K562 (cell line): ENCODE data around the gene GXYLT2. TPM values are rescaled to one million over a fixed set of nuclear protein-coding genes. Genes with fewer than 3 reads are reported as not detected.
A peak's percentile ranks its signal among the peaks of the same experiment; 100 is the strongest.

Experiments used
- ATAC-seq: fragments of 200-7000 bp; cut with Tn5 transposase; 3 replicates; pipeline ENCODE4 v1.9.1; 2020; ENCODE audit warnings: moderate library complexity
- BruUV-seq: library from RNA; stranded (reverse); fragments of 400-500 nt; replicated peaks from 2 replicates; lab custom pipeline; 2021; lab: Mats Ljungman, UMichigan
- CTCF ChIA-PET: fragments of 300-600 bp; formaldehyde crosslinking; extraction: SDS; loops from one replicate; lab custom pipeline; 2021; ENCODE audit warnings: low intra/inter-chr PET ratio; lab: Yijun Ruan, JAX
- POLR2A ChIA-PET: fragments of 300-600, 350-650 bp; sonication (Branson Sonifier 250); formaldehyde crosslinking; extraction: SDS; loops from one replicate; lab custom pipeline; 2021; ENCODE audit warnings: antibody characterized with exemption, inconsistent platforms; lab: Yijun Ruan, JAX
- DNase-seq, 4 experiments: peaks; one replicate each; pipeline versions ENCODE4 v3.0.0 to v3.0.0-alpha.2; 2011 to 2018; ENCODE audit warnings: low spot score in 3 of 4, mixed read lengths in 3 of 4; ENCODE audit errors: extremely low read depth in 1 of 4
- FAIRE-seq: peaks from 2 replicates; lab custom pipeline; 2011; peaks lifted over from hg19 to GRCh38; lab: Jason Lieb, UNC
- H2AFZ ChIP-seq: 2 replicates; pipeline ENCODE4 v1.6.0; 2011; ENCODE audit warnings: low read depth, low read length, control low read depth, inconsistent platforms
- H3K27ac ChIP-seq: fragments of 200-600 bp; 3 replicates; pipeline ENCODE4 v1.8.0; 2011; ENCODE audit warnings: low read depth, mild to moderate bottlenecking, control low read depth, inconsistent platforms, low read length, moderate library complexity, mixed read lengths; ENCODE audit errors: extremely low read depth
- H3K27me3 ChIP-seq, 2 experiments: fragments of 300-600 bp in 1 of 2; 2 replicates in 1 of 2; 3 replicates in 1 of 2; pipeline versions ENCODE4 v1.6.0 to v1.8.0; 2011; ENCODE audit warnings: inconsistent platforms in 2 of 2, low read length in 2 of 2, mild to moderate bottlenecking in 1 of 2, mixed read lengths in 1 of 2, moderate library complexity in 1 of 2; ENCODE audit not compliant: control insufficient read depth in 2 of 2, insufficient read depth in 2 of 2
- H3K36me3 ChIP-seq: fragments of 300-600 bp; 3 replicates; pipeline ENCODE4 v1.8.0; 2011; ENCODE audit warnings: mild to moderate bottlenecking, low read length, inconsistent platforms; ENCODE audit not compliant: control insufficient read depth, insufficient read depth
- H3K4me1 ChIP-seq, 2 experiments: fragments of 200-600 bp in 1 of 2; replicated peaks in 1 of 2; 2 replicates in 1 of 2; 3 replicates in 1 of 2; pipeline versions ENCODE4 v1.5.1 to v1.8.0; 2011; ENCODE audit warnings: inconsistent platforms in 2 of 2, low read length in 2 of 2, mild to moderate bottlenecking in 1 of 2, mixed read lengths in 1 of 2, moderate library complexity in 1 of 2; ENCODE audit not compliant: control insufficient read depth in 2 of 2, insufficient read depth in 2 of 2
- H3K4me2 ChIP-seq: 2 replicates; pipeline ENCODE4 v1.6.1; 2011; ENCODE audit warnings: low read length, control low read depth, inconsistent platforms, mixed read lengths; ENCODE audit not compliant: insufficient read depth
- H3K4me3 ChIP-seq: fragments of 200-600 bp; sonication (generic), shearing (Covaris generic); 2 replicates; pipeline ENCODE4 v1.5.1; 2016; ENCODE audit warnings: control low read depth, inconsistent platforms
- H3K79me2 ChIP-seq: fragments of 200-600 bp; 3 replicates; pipeline ENCODE4 v1.8.0; 2011; ENCODE audit warnings: low read length, inconsistent platforms; ENCODE audit not compliant: control insufficient read depth, insufficient read depth
- H3K9ac ChIP-seq, 2 experiments: 2 replicates each; pipeline versions ENCODE4 v1.6.0 to v1.6.1; 2011; ENCODE audit warnings: low read depth in 2 of 2, low read length in 2 of 2, control low read depth in 1 of 2, inconsistent platforms in 1 of 2, mild to moderate bottlenecking in 1 of 2, mixed read lengths in 1 of 2; ENCODE audit not compliant: insufficient read depth in 1 of 2
- H3K9me1 ChIP-seq: one replicate; pipeline ENCODE4 v1.6.0; 2011; ENCODE audit warnings: inconsistent platforms, mild to moderate bottlenecking, low read length, moderate library complexity; ENCODE audit not compliant: control insufficient read depth, insufficient read depth
- H3K9me3 ChIP-seq: replicated peaks from 2 replicates; pipeline ENCODE4 v1.5.1; 2011; ENCODE audit warnings: low read depth, low read length, inconsistent platforms; ENCODE audit not compliant: control insufficient read depth, insufficient read depth
- H4K20me1 ChIP-seq: replicated peaks from 2 replicates; pipeline ENCODE4 v1.6.1; 2011; ENCODE audit warnings: low read length, inconsistent platforms, mixed read lengths; ENCODE audit not compliant: control insufficient read depth, insufficient read depth
- ETV6 ChIP-seq, 3 experiments: fragments of 150-350 bp in 1 of 3; sonication (generic) in 1 of 3; formaldehyde crosslinking in 1 of 3; IDR thresholded peaks; 2 replicates each; pipeline versions ENCODE4 v1.6.1 to v1.8.0; 2014 to 2022; ENCODE audit warnings: borderline replicate concordance in 2 of 3, low read depth in 2 of 3, antibody characterized with exemption in 1 of 3, low read length in 1 of 3, mild to moderate bottlenecking in 1 of 3, missing genetic modification reagents in 1 of 3
- MNT ChIP-seq, 2 experiments: fragments of 450-650 bp; conservative IDR thresholded peaks; 2 replicates each; pipeline ENCODE4 v1.6.1; 2017; ENCODE audit warnings: mild to moderate bottlenecking in 2 of 2, moderate library complexity in 2 of 2
- RAD21 ChIP-seq, 2 experiments: fragments of 250-450 bp in 1 of 2; fragments of 450-650 bp in 1 of 2; sonication (Bioruptor Pico) in 1 of 2; formaldehyde crosslinking in 1 of 2; IDR thresholded peaks in 1 of 2; conservative IDR thresholded peaks in 1 of 2; 2 replicates each; pipeline versions ENCODE4 v1.4.0 to v1.8.0; 2020 to 2022; ENCODE audit warnings: mild to moderate bottlenecking in 2 of 2, moderate library complexity in 1 of 2
- RAD51 ChIP-seq: fragments of 450-650 bp; IDR thresholded peaks from 2 replicates; pipeline ENCODE4 v1.7.1; 2016; ENCODE audit warnings: low read depth, mild to moderate bottlenecking, borderline replicate concordance
- SMARCA4 ChIP-seq: fragments of 450-650 bp; IDR thresholded peaks from 2 replicates; pipeline ENCODE4 v1.6.1; 2016
- TAF1 ChIP-seq: IDR thresholded peaks from 2 replicates; pipeline ENCODE4 v1.6.1; 2011; ENCODE audit warnings: mild to moderate bottlenecking, low read length, moderate library complexity; ENCODE audit not compliant: insufficient read depth, control insufficient read depth, severe bottlenecking; ENCODE audit errors: extremely low read depth
- ZBTB8A ChIP-seq: fragments of 450-650 bp; IDR thresholded peaks from 2 replicates; pipeline ENCODE4 v1.6.1; 2018; ENCODE audit warnings: mild to moderate bottlenecking, moderate library complexity; ENCODE audit not compliant: partially characterized antibody
- ZC3H8 ChIP-seq: fragments of 450-650 bp; IDR thresholded peaks from 2 replicates; pipeline ENCODE4 v1.6.1; 2017
- ZNF507 ChIP-seq: conservative IDR thresholded peaks from 2 replicates; pipeline ENCODE4 v1.6.1; 2017; ENCODE audit warnings: missing genetic modification characterization, missing compliant biosample characterization
- ZNF551 ChIP-seq: fragments of 250-450 bp; sonication (Bioruptor Pico); IDR thresholded peaks from 2 replicates; pipeline ENCODE4 v1.5.0; 2021; ENCODE audit warnings: mild to moderate bottlenecking, moderate library complexity
- ZNF830 ChIP-seq: fragments of 250-450 bp; sonication (Bioruptor Pico); IDR thresholded peaks from 2 replicates; pipeline ENCODE4 v1.5.0; 2021; ENCODE audit warnings: mild to moderate bottlenecking
- WGBS: fragments of 100-300 bp; shearing (Covaris generic); methylation state at CpG from one replicate; pipeline ENCODE4 v1.1.6; 2016; ENCODE audit warnings: low coverage, mixed read lengths; ENCODE audit not compliant: insufficient coverage; ENCODE audit errors: missing lambda C conversion rate; 5-methylcytosine and 5-hydroxymethylcytosine counted together
- in situ Hi-C: fragments of 300-500 bp; cut with MboI; formaldehyde crosslinking; loops from 4 replicates; pipeline ENCODE4 v1.15.0; 2018; ENCODE audit warnings: inconsistent platforms, mixed read lengths
- intact Hi-C: fragments of 100-400 bp; cut with micrococcal nuclease; formaldehyde crosslinking; loops from 2 replicates; pipeline ENCODE4 v1.14.2; 2022
- polyA plus RNA-seq, 8 experiments: library from polyadenylated mRNA; depleted of rRNA in 4 of 8; stranded (reverse) in 5 of 8; unstranded in 3 of 8; fragments of >200 nt; fragmentation: Nextera tagmentation in 2 of 8; fragmentation: Illumina TruSeq in 1 of 8; extraction: Ambion mirVana in 2 of 8; extraction: Trizol in 1 of 8; gene quantifications; 2 replicates each; pipeline versions ENCODE4 v1.2.1 to v1.2.3, GENCODE V29; 2011 to 2014; ENCODE audit warnings: inconsistent platforms in 1 of 8, missing spikeins in 1 of 8
- total RNA-seq, 7 experiments: library from RNA; depleted of rRNA in 6 of 7; stranded (reverse); fragments of >200 nt in 6 of 7; fragmentation: Illumina TruSeq in 2 of 7; extraction: Trizol in 2 of 7; gene quantifications; 2 replicates each; pipeline versions ENCODE4 v1.2.1 to v1.2.3, GENCODE V29; 2011 to 2021; ENCODE audit warnings: low replicate concordance in 1 of 7
- TF ChIP-seq, protein P1 (sequence below), 3 experiments: fragments of 200-800 bp in 1 of 3; fragments of 250-450 bp in 1 of 3; fragments of 450-650 bp in 1 of 3; sonication (Bioruptor Pico) in 1 of 3; sonication (Bioruptor generic) in 1 of 3; formaldehyde crosslinking in 1 of 3; IDR thresholded peaks; 2 replicates each; pipeline versions ENCODE4 v1.6.1 to v1.8.0; 2016 to 2022; ENCODE audit warnings: mild to moderate bottlenecking in 2 of 3, missing genetic modification characterization in 2 of 3, missing compliant biosample characterization in 1 of 3, moderate library complexity in 1 of 3
- TF ChIP-seq, protein P2 (sequence below): conservative IDR thresholded peaks from 2 replicates; pipeline ENCODE4 v1.6.1; 2011; ENCODE audit warnings: low read depth, mild to moderate bottlenecking, low read length; ENCODE audit not compliant: control insufficient read depth

Gene GXYLT2
- total and polyA plus RNA-seq, 9 of the 15 experiments (the other 6 are each of a cell fraction or from before 2014, with no cell fraction given), result 0.71 to 6.0 (median 3.3) TPM

DNA sequence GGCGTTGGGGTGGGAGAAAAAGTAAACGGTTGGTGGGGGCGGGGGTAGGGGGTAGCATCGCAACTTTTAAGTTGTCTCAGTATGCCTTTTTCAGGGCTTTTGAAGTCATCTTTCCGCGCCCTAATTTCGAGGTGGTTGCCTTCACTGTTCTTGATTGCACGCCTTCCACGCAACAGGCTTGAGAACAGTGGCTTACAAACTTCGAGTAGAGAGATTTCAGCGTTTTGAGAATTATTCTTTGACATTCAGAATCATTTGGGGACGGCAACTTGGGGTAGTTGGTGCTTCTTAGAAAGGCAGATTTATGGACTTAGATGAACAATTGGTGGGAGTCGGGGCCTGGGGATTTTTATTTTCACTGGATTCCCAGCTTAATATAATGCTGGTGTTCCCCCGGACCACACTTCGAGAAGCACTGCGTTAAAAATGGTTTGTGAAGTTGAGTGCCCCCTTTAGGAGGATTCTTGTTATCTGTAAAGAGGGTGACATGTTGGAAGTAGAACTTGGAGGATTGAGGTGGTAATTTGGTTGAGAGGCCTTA lies 109.6 kb downstream of the GXYLT2 start:
- TSS peak; percentile 50 for BruUV-seq
- in situ Hi-C loops, result no loop called here
- ChIA-PET CTCF (interaction anchor here (4.0 kb wide), 1 partner anchor 58 kb away, joined by 21 read pairs; no protein-coding TSS in a partner anchor), POLR2A (interaction anchor here (1.0 to 2.0 kb wide), 3 partner anchors 9 to 44 kb away, joined by 3 to 12 read pairs (median 3); no protein-coding TSS in a partner anchor)
- peak overlapping the region; percentile 85 for H3K4me3 ChIP-seq
- H3K9me3 ChIP-seq, result no peaks in the 10 kb centered on the region
- H3K27ac ChIP-seq, result peak overlapping the region; percentile 96
- DNase-seq, result peak in 3 of 4 experiments; percentile 15 to 67 (median 42)
- peaks cover 57% of the 10 kb centered on the region for H3K79me2 ChIP-seq
- no peaks in the 10 kb centered on the region for H3K27me3 ChIP-seq
- intact Hi-C loops, result loop anchor here (1.0 to 5.0 kb wide), 3 partner anchors 58 to 110 kb away; partner anchors contain the start of gene GXYLT2
- 0% methylated on average over 15 of the region's 16 CpGs for WGBS
- peaks cover 42% of the 10 kb centered on the region for H3K36me3 ChIP-seq
- FAIRE-seq, result no peak
- peak overlapping the region; percentile 88 for H3K4me2 ChIP-seq
- H2AFZ ChIP-seq, result peak overlapping the region; percentile 49; the same call in 1 of the 2 replicates
- H3K9me1 ChIP-seq, result no peaks in the 10 kb centered on the region
- peak overlapping the region; percentile 94 to 96 for H3K9ac ChIP-seq
- peaks cover 13 to 16% of the 10 kb centered on the region in 2 experiments; a peak in 4 of 5 replicates for H3K4me1 ChIP-seq
- H4K20me1 ChIP-seq, result peaks cover 17% of the 10 kb centered on the region
- ATAC-seq, result peak; percentile 73
- TF ChIP-seq RAD51 (0 out of 2 replicates have a peak, but pooled peaks have one; percentile 9), ZC3H8 (no peak), RAD21 (CRISPR knock-in tag; conservative IDR thresholded peaks at IDR 0.05 in 1 of 2, IDR thresholded peaks at IDR 0.05 in 1 of 2) (peak; percentile 40 to 46; a peak in 3 of 4 replicates), ZNF830 (no peak), ETV6 (IDR thresholded peaks at IDR 0.05; ENCODE audit: borderline replicate concordance in 1 of 2, low read depth in 2 of 2, low read length in 1 of 2) (no peak), ETV6 (CRISPR knock-in tag; IDR thresholded peaks at IDR 0.05; ENCODE audit: borderline replicate concordance) (no peak), ZBTB8A (no peak), ZNF507 (tag) (no peak), ZNF551 (CRISPR knock-in tag) (no peak), TAF1 (peak; percentile 1), MNT (conservative IDR thresholded peaks at IDR 0.05) (0 out of 4 replicates have a peak, but pooled peaks of 1 of the 2 experiments have one; percentile 23), SMARCA4 (0 out of 2 replicates have a peak, but pooled peaks have one; percentile 22)
- TF ChIP-seq, protein P1, sequence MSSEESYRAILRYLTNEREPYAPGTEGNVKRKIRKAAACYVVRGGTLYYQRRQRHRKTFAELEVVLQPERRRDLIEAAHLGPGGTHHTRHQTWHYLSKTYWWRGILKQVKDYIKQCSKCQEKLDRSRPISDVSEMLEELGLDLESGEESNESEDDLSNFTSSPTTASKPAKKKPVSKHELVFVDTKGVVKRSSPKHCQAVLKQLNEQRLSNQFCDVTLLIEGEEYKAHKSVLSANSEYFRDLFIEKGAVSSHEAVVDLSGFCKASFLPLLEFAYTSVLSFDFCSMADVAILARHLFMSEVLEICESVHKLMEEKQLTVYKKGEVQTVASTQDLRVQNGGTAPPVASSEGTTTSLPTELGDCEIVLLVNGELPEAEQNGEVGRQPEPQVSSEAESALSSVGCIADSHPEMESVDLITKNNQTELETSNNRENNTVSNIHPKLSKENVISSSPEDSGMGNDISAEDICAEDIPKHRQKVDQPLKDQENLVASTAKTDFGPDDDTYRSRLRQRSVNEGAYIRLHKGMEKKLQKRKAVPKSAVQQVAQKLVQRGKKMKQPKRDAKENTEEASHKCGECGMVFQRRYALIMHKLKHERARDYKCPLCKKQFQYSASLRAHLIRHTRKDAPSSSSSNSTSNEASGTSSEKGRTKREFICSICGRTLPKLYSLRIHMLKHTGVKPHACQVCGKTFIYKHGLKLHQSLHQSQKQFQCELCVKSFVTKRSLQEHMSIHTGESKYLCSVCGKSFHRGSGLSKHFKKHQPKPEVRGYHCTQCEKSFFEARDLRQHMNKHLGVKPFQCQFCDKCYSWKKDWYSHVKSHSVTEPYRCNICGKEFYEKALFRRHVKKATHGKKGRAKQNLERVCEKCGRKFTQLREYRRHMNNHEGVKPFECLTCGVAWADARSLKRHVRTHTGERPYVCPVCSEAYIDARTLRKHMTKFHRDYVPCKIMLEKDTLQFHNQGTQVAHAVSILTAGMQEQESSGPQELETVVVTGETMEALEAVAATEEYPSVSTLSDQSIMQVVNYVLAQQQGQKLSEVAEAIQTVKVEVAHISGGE (CRISPR knock-in tag; IDR thresholded peaks at IDR 0.05), result 0 out of 6 replicates have a peak, but pooled peaks of 1 of the 3 experiments have one; percentile 25
- TF ChIP-seq, protein P2, sequence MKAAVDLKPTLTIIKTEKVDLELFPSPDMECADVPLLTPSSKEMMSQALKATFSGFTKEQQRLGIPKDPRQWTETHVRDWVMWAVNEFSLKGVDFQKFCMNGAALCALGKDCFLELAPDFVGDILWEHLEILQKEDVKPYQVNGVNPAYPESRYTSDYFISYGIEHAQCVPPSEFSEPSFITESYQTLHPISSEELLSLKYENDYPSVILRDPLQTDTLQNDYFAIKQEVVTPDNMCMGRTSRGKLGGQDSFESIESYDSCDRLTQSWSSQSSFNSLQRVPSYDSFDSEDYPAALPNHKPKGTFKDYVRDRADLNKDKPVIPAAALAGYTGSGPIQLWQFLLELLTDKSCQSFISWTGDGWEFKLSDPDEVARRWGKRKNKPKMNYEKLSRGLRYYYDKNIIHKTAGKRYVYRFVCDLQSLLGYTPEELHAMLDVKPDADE, result no peak
